ENCODE measurements around the gene THOP1.

Gene THOP1

DNA sequence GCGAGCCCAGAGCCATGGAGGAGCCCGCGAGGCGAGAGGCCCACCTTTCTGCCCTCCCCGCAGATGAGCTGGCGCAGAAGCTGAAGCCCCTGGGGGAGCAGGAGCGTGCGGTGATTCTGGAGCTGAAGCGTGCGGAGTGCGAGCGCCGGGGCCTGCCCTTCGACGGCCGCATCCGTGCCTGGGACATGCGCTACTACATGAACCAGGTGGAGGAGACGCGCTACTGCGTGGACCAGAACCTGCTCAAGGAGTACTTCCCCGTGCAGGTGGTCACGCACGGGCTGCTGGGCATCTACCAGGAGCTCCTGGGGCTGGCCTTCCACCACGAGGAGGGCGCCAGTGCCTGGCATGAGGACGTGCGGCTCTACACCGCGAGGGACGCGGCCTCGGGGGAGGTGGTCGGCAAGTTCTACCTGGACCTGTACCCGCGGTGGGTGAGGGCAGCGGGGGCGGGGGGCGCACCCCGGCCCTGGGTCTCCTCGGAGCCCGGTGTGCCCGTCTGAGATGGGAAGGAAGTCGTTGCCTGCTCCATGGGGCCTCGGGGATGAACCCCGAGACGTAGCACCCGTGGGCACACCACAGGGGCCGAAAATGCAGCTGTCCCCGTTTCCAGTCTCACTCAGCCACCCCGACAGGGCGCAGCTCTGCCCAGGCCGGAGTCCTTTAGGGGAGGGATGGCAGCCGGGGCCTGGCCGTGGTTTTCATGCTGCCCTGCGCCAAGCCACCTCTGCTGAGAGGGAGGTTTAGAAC, 22.3 kb downstream of the THOP1 start:
- TF ChIP-seq POLR2A (IDR thresholded peaks at IDR 0.05; ENCODE audit: low read depth, low read length): no peak
- no peak for FAIRE-seq
- DNase-seq (ENCODE audit: insufficient read length, low spot score): no peak

DNA sequence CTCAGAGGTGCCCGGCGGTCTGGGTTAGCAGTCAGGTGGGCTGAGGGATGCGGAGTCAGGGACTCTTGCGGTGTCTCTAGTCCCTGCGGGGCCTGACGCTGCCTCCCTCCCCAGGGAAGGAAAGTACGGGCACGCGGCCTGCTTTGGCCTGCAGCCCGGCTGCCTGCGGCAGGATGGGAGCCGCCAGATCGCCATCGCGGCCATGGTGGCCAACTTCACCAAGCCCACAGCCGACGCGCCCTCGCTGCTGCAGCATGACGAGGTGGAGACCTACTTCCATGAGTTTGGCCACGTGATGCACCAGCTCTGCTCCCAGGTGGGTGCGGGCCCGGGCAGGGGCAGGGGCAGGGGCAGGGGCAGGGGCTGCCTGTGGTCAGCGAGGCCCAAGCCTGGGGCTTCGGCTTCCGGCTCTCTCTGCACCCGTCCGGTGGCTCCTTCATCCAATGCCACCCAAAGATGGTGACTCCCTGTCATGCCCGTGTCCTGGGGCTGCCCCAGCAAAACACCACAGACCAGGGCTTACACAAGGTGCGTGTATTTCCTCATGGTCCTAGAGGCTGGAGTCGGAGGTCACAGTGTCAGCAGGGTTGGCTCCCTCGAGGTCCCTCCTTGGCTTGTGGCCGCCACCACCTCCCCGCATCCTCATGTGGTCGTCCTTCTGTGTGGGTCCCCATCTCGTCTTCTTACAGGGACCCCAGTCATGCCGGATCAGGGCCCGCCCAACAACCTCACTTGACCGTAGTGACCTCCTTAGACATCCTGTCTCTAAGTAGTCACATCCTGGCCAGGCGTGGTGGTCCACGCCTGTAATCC, 23.0 kb downstream of the THOP1 start:
- FAIRE-seq (no peak), DNase-seq (ENCODE audit: insufficient read length, low spot score) (no peak)
- no peak for TF ChIP-seq POLR2A (IDR thresholded peaks at IDR 0.05; ENCODE audit: low read depth, low read length)

DNA sequence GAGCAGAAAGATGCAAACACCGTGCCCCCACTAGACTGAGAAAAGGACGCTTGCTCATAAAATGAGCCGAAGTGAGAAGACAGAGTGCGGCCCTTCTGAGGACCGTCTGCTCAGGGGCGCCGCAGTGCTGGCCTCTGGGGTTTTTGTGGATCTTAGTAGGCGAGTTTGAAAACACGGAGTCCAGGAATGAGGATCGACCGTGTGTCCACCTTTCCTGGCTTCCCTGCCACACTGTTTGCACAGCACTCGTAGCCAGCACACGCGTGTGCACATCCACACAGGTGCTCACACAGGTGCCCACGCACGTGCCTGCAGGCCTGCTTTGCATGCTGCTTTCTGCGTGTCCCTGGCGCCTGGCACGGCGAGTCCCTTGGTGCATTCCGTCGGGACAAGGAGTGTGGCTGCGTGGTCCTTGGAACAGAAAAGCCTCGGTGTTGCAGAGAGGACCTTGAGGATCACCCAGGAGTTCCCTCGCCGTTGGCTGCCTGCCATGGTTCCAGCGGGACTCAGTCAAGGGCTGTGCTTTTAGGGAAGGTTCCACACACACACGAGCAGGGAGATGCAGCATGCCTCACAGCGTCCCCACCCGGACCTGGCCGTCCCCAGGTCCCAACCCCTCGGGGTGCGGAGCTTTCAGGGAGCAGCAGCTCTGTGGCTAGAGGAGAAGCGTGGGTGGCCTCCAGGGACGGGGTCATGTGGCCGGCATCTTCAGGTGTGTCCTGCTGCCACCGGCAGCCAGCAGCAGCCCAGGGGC, 24.3 kb downstream of the THOP1 start:
- DNase-seq (ENCODE audit: insufficient read length, low spot score): no peak
- TF ChIP-seq POLR2A (IDR thresholded peaks at IDR 0.05; ENCODE audit: low read depth, low read length): no peak
- FAIRE-seq: no peak

DNA sequence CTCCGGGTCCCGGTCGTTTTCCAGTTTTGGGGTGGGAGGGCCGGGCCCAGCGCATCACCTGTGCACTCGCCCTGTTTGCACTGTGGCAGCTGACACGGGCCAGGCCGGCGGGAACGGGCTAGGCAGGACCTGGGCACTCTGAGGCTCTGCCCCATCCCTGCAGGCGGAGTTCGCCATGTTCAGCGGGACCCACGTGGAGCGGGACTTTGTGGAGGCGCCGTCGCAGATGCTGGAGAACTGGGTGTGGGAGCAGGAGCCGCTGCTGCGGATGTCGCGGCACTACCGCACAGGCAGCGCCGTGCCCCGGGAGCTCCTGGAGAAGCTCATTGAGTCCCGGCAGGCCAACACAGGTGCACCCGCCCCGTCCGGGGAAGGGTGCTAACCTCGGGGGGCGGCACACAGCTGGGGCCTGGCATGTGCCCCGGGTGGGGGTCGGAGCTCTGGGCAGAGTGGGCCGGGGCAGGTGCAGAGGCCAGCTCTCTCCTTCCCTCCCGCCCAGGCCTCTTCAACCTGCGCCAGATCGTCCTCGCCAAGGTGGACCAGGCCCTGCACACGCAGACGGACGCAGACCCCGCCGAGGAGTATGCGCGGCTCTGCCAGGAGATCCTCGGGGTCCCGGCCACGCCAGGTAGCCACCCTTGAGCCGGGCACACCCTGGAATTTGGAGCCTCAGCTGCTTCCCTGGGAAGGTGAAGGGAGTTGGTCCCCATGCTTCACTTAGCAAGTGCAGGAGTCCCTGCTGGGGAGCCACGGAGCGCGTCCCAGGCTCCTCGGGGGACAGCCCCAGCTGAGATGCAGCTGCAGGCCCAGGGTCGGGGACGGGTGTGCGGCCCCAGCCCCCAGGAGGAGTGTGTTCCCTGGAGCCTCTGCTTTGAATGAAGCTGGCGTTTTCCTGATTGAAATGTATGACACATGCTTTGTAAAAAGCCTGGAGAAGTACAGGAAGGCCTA, 25.1 kb downstream of the THOP1 start:
- DNase-seq (ENCODE audit: insufficient read length, low spot score): no peak
- TF ChIP-seq POLR2A (IDR thresholded peaks at IDR 0.05; ENCODE audit: low read depth, low read length): no peak
- no peak for FAIRE-seq

DNA sequence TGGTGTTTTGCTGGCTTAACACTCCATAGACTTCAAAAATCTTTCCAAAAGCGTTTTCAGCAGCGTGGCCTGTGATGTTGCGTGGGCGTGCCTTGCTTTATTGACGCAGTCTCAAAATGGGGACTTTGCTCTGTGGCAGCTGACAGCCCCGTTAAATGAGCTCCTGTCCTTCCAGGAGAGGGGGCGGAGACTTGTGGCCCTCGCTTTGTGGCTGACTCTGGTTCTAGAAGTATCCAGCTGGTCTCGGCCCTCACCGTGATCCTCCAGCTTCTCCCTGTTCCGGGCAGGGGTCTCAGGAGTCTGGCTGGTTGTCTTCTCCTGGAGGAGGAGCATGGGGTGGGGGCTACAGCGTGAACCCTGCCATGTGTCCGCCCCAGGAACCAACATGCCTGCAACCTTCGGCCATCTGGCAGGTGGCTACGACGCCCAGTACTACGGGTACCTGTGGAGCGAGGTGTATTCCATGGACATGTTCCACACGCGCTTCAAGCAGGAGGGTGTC, 26.0 kb downstream of the THOP1 start:
- FAIRE-seq (no peak), DNase-seq (ENCODE audit: insufficient read length, low spot score) (no peak)
- TF ChIP-seq POLR2A (IDR thresholded peaks at IDR 0.05; ENCODE audit: low read depth, low read length): no peak

DNA sequence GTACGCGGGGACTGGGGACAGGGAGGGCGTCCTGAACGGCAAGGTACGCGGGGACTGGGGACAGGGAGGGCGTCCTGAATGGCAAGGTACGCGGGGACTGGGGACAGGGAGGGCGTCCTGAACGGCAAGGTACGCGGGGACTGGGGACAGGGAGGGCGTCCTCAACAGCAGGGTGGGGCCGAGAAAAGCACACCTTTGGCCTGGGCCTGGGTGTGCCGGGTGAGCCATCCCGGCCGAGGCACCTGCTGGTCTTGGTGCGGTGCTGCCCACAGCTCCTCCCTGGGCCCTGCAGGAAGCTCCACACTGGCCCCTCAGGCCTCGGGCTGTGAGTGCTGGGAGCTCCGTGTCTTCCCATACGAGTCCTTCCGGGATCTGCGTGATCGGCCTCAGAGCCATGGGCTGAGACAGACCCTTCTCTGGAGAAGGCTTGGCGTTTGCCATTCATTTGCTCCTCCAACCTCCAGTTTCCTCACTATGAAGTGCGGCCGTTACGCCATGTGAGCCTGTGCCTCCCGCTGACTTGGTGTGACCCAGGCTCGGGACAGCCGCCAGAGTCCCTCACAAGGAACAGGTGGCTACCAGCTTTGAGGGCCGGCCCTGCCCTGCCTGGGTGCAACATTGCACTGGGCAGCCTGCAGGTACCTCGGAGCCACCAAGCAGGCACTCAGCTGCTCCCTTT, 26.6 kb downstream of the THOP1 start:
- TF ChIP-seq POLR2A (IDR thresholded peaks at IDR 0.05; ENCODE audit: low read depth, low read length): no peak
- no peak for DNase-seq (ENCODE audit: insufficient read length, low spot score)
- no peak for FAIRE-seq

DNA sequence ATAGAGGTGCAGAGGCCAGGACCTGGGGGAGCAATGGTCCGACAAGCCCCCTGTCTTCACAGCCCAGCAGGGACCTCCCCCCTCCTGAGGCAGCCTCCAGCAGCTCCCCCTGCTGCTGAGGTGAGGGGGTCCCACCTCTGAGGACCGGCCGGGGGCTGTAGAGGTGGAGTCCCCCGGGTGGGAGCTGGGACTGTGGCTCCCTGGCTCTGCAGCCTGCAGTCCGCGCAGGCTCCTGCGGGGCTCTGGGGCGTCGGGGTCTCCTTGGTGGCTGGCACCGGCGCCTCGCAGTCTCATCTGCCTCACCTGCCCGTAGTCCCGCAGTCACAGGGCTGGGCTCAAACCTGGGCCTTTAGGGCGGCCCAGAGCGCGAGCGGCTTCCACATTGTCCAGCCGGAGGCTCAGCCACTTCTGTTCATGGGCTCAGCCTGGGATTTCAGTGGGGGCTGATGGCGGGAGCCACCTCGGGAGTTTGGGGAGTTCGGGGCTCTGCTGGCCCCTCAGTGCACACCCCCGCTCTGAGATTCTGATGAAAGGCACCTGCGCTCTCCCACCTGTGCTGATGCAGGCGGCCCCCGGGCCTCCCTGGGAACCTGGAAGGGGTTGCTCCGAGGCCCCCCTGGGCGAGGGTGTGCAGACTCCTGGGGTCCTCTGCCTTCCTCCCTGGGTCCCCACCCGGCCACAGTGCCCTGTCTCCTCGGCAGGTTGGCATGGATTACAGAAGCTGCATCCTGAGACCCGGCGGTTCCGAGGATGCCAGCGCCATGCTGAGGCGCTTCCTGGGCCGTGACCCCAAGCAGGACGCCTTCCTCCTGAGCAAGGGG, 27.3 kb downstream of the THOP1 start:
- DNase-seq (ENCODE audit: insufficient read length, low spot score) (no peak), FAIRE-seq (no peak)

DNA sequence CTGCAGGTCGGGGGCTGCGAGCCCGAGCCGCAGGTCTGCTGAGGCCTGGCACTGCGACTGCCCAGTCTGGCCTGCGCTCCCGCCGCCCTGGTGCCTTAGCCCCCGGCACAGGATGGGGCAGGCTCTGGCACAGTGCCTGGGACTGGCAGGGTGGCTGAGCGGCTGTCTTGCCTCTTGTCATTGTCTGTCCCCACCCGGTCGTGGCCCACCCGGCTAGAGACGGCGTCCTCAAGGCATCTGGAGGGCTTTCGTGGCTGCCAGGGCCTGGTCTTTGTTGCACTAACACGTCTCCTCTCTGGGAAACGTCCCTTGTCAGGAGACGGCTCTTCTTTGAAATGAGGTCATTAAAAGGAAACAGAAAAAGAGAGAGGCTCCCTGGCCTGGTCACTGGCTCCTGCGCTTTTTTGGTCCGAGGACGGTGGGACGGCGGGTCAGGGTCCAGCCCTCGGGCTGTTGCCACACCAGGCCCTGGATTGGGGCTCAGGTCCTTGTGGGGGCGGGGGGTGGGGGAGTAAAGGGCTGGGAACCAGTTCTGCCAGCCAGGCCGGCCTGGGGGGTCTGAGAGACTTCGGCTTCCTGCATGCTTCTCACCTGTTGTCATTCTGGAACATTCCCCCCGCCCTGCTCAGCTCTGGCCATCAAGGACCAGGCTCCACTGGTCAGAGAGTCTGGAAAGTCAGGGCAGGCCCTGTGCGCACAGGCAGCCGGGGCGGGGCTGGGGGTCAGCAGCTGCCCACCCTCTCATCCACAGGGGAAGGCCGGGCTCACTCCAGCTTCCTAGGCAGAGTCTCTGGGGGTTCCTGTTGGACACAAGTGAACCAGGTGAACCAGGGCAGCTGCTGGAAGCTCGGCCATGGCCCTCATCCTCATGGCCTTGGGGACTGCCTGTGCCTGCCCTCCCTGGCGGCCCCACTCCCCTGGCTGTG, 28.2 kb downstream of the THOP1 start:
- no peak for FAIRE-seq
- no peak for TF ChIP-seq POLR2A (IDR thresholded peaks at IDR 0.05; ENCODE audit: low read depth, low read length)
- no peak for DNase-seq (ENCODE audit: insufficient read length, low spot score)

More for the DNA sequence above, 27.3 kb downstream of the THOP1 start:
- no peak for TF ChIP-seq POLR2A (IDR thresholded peaks at IDR 0.05; ENCODE audit: low read depth, low read length)

DNA sequence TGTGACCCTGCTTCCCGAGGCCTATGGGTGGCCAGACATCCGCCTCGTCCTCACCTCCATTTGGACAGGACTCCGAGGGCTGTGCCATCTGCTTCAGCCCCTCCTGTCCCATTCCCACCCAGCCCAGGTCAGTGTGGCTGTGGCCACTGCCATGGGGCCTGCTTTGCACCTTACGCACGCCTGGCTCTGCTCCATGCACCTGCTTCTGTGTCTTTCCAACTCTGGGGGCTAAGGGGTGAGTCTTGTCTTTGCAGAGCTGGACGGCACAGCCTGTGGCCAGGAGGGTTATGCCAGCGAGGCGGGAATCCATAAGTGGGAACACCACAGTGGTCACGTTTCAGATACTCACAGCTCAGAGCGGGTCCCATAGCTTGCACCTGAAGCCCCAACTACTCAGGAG, 29.1 kb downstream of the THOP1 start:
- FAIRE-seq: no peak
- no peak for DNase-seq (ENCODE audit: insufficient read length, low spot score)
- no peak for TF ChIP-seq POLR2A (IDR thresholded peaks at IDR 0.05; ENCODE audit: low read depth, low read length)

DNA sequence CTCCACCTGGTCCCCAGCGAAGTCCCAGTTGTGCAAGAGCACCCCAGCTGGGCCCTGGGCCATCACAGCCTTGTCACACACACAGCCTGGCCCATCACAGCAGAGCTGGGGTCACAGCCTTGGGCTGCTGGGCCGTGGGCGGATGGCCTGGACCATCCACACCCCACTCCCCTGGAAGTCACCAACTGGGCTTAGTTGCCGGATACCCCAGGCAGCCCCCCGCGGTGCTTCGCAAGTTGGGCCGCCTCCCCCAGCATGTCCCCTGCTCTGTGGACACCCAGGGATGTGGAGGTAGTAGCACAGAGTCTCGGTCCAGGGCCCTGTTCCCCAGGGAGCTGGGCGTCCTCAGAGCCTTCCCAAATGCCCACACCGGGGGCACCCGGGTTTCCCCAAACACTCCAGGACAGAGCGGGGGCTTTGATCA, 29.9 kb downstream of the THOP1 start:
- DNase-seq (ENCODE audit: insufficient read length, low spot score) (no peak), FAIRE-seq (no peak)
- TF ChIP-seq POLR2A (IDR thresholded peaks at IDR 0.05; ENCODE audit: low read depth, low read length): no peak

DNA sequence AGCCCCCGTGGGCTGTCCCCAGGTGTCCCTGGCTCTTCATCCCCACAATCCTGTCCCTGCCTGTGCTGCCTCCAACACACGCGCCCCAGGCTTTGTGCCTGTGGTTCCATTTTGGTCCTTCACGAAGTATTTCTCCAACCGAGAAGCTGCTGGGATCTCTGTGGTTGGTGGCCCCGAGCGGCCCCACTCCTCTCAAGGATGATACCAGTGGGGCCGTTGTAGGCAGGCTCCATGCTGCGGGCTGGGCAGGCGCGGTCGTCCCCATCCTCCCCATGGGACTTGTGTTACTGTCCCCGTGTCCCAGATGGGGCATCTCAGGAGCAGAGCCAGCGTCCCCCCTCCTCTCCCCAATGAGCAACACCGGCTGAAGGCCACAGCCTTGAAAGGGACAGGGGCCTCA, 30.6 kb downstream of the THOP1 start:
- FAIRE-seq: no peak
- peak; percentile 15 for DNase-seq (ENCODE audit: insufficient read length, low spot score)
- TF ChIP-seq POLR2A (IDR thresholded peaks at IDR 0.05; ENCODE audit: low read depth, low read length): no peak

Data from H54 (cell line).